Cardiac muscle cell (in vitro differentiated cells and primary cell): ENCODE data around the gene OTOR. TPM values are rescaled to one million over a fixed set of nuclear protein-coding genes. Genes with fewer than 3 reads are reported as not detected.

Experiments used
- DNase-seq, 2 donors: peaks; one replicate each; pipeline versions ENCODE4 v3.0.0 to v3.0.0-alpha.2; 2010 to 2017; ENCODE audit warnings: low read depth in 1 of 2, low spot score in 1 of 2
- H3K27ac ChIP-seq: fragments of 200-600 bp; sonication (generic); 2 replicates; pipeline ENCODE4 v1.5.1; 2016
- H3K27me3 ChIP-seq: fragments of 200-600 bp; sonication (generic); 2 replicates; pipeline ENCODE4 v1.6.0; 2016; ENCODE audit warnings: control low read depth
- H3K36me3 ChIP-seq: fragments of 200-600 bp; sonication (generic); 2 replicates; pipeline ENCODE4 v1.5.1; 2016; ENCODE audit warnings: control low read depth
- H3K4me1 ChIP-seq: fragments of 200-600 bp; sonication (generic); 2 replicates; pipeline ENCODE4 v1.8.1; 2017; ENCODE audit warnings: low read depth, mild to moderate bottlenecking, mixed run types
- H3K4me3 ChIP-seq: fragments of 200-600 bp; sonication (generic); 2 replicates; pipeline ENCODE4 v1.5.1; 2016; ENCODE audit warnings: mild to moderate bottlenecking
- H3K9me3 ChIP-seq: fragments of 200-600 bp; sonication (generic); 2 replicates; pipeline ENCODE4 v1.5.1; 2017; ENCODE audit warnings: low read depth, mild to moderate bottlenecking, control low read depth
- polyA plus RNA-seq: library from polyadenylated mRNA; unstranded; fragments of >200 nt; fragmentation: Nextera tagmentation; extraction: Ambion mirVana; gene quantifications from 2 replicates; pipeline ENCODE4 v1.2.1, GENCODE V29; 2016
- total RNA-seq: library from RNA; depleted of rRNA; stranded (reverse); fragments of >200 nt; gene quantifications from 2 replicates; pipeline ENCODE4 v1.2.3, GENCODE V29; 2016
- TF ChIP-seq, protein P1 (sequence below): IDR thresholded peaks from 2 replicates; pipeline ENCODE4 v1.5.1; 2012; ENCODE audit warnings: low read depth, mild to moderate bottlenecking, low read length

The OTOR gene
- total and polyA plus RNA-seq, 2 experiments from 2014 or later = not detected

DNA sequence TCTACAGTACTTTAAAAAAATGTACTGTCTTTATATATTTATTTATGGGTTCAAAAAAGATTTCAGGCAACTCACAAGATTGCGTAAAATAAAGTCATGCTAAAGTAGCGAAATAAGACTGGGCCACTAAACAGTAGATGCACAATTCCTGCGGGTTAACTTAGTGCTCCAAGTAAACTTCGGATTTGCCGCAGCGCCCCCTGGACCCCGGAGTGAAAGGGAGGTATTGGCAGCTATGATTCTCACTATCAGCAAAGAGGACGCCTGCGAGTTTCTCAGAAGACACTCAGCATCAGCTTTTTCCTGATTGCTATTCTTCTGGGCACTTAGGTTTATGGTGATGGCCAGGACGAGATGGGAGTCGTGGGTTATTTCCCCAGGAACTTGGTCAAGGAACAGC is 1.4 kb downstream of the OTOR start:
- H3K27me3 ChIP-seq = no peaks in the 10 kb centered on the region
- no peak overlapping the region for H3K4me3 ChIP-seq
- H3K9me3 ChIP-seq = no peaks in the 10 kb centered on the region
- H3K4me1 ChIP-seq = no peaks in the 10 kb centered on the region
- H3K36me3 ChIP-seq = no peaks in the 10 kb centered on the region
- H3K27ac ChIP-seq = no peak overlapping the region
- TF ChIP-seq, protein P1, sequence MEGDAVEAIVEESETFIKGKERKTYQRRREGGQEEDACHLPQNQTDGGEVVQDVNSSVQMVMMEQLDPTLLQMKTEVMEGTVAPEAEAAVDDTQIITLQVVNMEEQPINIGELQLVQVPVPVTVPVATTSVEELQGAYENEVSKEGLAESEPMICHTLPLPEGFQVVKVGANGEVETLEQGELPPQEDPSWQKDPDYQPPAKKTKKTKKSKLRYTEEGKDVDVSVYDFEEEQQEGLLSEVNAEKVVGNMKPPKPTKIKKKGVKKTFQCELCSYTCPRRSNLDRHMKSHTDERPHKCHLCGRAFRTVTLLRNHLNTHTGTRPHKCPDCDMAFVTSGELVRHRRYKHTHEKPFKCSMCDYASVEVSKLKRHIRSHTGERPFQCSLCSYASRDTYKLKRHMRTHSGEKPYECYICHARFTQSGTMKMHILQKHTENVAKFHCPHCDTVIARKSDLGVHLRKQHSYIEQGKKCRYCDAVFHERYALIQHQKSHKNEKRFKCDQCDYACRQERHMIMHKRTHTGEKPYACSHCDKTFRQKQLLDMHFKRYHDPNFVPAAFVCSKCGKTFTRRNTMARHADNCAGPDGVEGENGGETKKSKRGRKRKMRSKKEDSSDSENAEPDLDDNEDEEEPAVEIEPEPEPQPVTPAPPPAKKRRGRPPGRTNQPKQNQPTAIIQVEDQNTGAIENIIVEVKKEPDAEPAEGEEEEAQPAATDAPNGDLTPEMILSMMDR = no peak
- DNase-seq = no peak

DNA sequence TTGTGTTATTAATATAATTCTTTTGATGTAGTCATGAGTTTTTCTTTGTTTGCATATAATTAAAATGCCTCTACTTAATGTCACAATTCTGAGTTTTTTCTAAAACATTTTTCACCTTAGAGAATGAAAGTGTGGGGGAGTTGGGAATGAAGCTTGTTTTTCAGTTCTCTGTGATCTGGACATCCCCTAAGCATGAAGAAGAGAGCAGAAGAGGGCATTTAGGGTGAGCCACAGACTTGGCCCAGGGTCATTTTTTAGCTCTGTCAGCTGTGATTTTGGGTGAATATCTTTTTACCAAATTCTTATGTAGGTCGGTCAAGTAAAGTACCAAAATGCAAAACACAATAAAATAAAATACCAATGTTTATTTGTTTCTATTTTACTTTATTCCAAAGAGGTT is 3.9 kb downstream of the OTOR start:
- no peak for DNase-seq
- no peaks in the 10 kb centered on the region for H3K9me3 ChIP-seq
- H3K27me3 ChIP-seq = no peaks in the 10 kb centered on the region
- H3K36me3 ChIP-seq = no peaks in the 10 kb centered on the region
- H3K4me1 ChIP-seq = no peaks in the 10 kb centered on the region
- H3K27ac ChIP-seq = no peak overlapping the region
- no peak overlapping the region for H3K4me3 ChIP-seq
- TF ChIP-seq, protein P1 = no peak

DNA sequence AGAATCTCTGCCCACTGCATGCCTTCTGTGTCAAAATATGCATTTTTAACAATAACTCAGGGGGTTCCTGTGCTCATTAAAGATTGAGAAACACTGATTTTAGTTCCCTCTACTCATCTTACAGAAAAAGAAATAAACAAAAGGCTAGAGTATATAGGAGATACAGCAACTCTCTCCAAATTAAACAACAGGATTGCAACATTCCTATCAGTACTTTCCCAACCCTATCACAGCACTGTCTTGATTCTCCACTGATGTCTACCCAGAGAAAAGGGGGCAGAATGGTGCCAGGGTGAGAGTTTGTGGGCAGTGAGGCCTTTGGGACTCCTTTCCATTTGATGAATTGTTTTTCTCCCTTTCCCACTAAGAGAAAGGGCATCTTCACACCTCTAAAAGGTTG is 4.7 kb downstream of the OTOR start:
- Histone ChIP-seq H3K27me3 (no peaks in the 10 kb centered on the region), H3K27ac (no peak overlapping the region), H3K4me1 (no peaks in the 10 kb centered on the region), H3K36me3 (no peaks in the 10 kb centered on the region), H3K9me3 (no peaks in the 10 kb centered on the region), H3K4me3 (no peak overlapping the region)
- TF ChIP-seq, protein P1 = no peak
- no peak for DNase-seq

DNA sequence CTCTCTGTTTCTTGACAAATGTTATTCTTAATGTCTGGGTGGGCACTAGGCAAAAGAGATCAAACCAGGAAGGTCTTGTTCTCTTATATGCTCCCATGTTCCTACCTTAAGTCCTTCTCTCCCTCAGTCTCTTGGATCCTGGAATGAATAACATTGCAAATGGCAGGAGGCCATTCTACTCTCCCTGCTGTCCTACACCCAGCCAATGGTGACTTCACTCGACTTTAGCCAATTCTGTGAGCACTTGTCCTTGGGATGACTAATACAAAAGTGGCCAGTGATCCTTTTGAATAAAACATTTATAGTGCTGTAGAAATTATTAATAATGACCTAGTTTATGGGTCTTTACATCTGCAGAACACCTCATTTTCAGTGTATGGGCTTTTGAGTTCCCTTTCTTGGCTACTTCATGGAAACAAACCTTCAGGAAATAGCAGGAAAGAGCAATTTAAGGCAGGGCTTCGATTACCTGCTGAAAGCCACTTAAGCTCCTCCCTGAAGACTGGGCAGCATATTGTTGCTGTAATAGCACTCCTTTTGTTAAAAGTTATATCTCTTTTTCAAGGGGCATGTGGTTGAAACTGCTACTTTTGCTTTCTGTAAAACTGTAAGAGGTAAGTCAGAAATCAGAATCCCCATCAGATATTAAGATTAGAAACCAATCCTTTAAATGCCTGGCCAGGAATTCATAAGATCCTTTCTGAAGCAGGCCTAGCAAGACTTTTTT is 10.5 kb downstream of the OTOR start:
- Histone ChIP-seq H3K4me3 (no peak overlapping the region), H3K9me3 (no peaks in the 10 kb centered on the region), H3K36me3 (no peaks in the 10 kb centered on the region), H3K4me1 (peaks cover 22% of the 10 kb centered on the region), H3K27ac (no peak overlapping the region), H3K27me3 (no peaks in the 10 kb centered on the region)
- TF ChIP-seq, protein P1 = no peak
- no peak for DNase-seq

DNA sequence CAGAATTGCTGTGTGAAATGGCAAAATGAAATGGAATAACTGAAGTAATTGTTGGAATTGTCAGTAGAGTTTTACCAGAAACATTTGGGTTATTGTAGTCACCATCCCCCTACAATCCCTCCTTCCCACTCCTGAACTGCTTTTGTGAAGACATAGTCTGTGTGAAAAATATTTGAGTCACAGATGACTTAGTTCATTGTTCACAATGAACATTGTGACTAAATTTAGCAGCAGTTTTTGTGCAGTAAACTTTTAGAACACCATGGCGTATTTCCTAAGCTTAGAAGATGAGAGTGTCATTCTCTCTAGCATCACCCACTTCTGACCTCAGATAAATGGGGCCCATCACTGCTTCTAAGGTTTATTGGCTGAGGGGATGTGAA is 11.0 kb downstream of the OTOR start:
- Histone ChIP-seq H3K27me3 (no peaks in the 10 kb centered on the region), H3K36me3 (no peaks in the 10 kb centered on the region), H3K27ac (no peak overlapping the region), H3K9me3 (no peaks in the 10 kb centered on the region), H3K4me1 (peaks cover 22% of the 10 kb centered on the region), H3K4me3 (no peak overlapping the region)
- TF ChIP-seq, protein P1 = no peak
- no peak for DNase-seq
